Endothelial cell (in vitro differentiated cells): ENCODE measurements around the gene COPS6. TPM values are rescaled to one million over a fixed set of nuclear protein-coding genes. Genes with fewer than 3 reads are reported as not detected.

Experiments used
- DNase-seq: peaks from one replicate; pipeline ENCODE4 v3.0.0; 2021; ENCODE audit warnings: low spot score
- H3K27ac Mint-ChIP-seq: one replicate; pipeline ENCODE4 v1.8.0; 2021; ENCODE audit warnings: mixed read lengths, inconsistent platforms; ENCODE audit not compliant: unreplicated experiment
- H3K27me3 Mint-ChIP-seq: one replicate; pipeline ENCODE4 v1.8.0; 2021; ENCODE audit warnings: mild to moderate bottlenecking, moderate library complexity, mixed read lengths, inconsistent platforms; ENCODE audit not compliant: unreplicated experiment
- H3K36me3 Mint-ChIP-seq: one replicate; pipeline ENCODE4 v1.8.0; 2021; ENCODE audit warnings: mild to moderate bottlenecking, low read depth, mixed read lengths, inconsistent platforms; ENCODE audit not compliant: unreplicated experiment
- H3K4me1 Mint-ChIP-seq: one replicate; pipeline ENCODE4 v1.8.0; 2021; ENCODE audit warnings: mild to moderate bottlenecking, mixed read lengths, inconsistent platforms; ENCODE audit not compliant: unreplicated experiment
- H3K4me3 Mint-ChIP-seq: one replicate; pipeline ENCODE4 v1.8.0; 2021; ENCODE audit warnings: mild to moderate bottlenecking, mixed read lengths, inconsistent platforms; ENCODE audit not compliant: unreplicated experiment
- H3K9me3 Mint-ChIP-seq: one replicate; pipeline ENCODE4 v1.8.0; 2021; ENCODE audit warnings: mixed read lengths, inconsistent platforms; ENCODE audit not compliant: unreplicated experiment
- CTCF ChIP-seq: fragments of 200-600 bp; sonication (generic); IDR thresholded peaks from one replicate; pipeline ENCODE4 v1.5.0; 2021; ENCODE audit warnings: antibody characterized with exemption; ENCODE audit not compliant: unreplicated experiment
- total RNA-seq: library from RNA; stranded (reverse); fragmentation: NEBNext Ultra II Directional; extraction: Animal tissue kit (Norgen Biotek cat#: 25700); gene quantifications from one replicate; pipeline ENCODE4 v1.2.1, GENCODE V29; 2021; ENCODE audit not compliant: unreplicated experiment

The COPS6 gene
- total RNA-seq, 1 donor from 2014 or later: 82.4 TPM

GRCh38 chr7:100111914-100112313 lies 23.1 kb downstream of the COPS6 start:
- DNase-seq: no peak
- Mint-ChIP-seq H3K36me3 (peaks cover 41% of the 10 kb centered on the region), H3K27ac (no peak overlapping the region), H3K4me1 (peaks cover 2% of the 10 kb centered on the region), H3K9me3 (no peaks in the 10 kb centered on the region), H3K4me3 (no peak overlapping the region), H3K27me3 (peaks cover 6% of the 10 kb centered on the region)
- TF ChIP-seq CTCF: no peak

- H3K36me3 Mint-ChIP-seq: peaks cover 29% of the 10 kb centered on the region
- DNase-seq: no peak
These were observed 26.3 kb downstream of the COPS6 start for GRCh38 chr7:100115026-100115425.

GRCh38 chr7:100118388-100119071 lies 29.8 kb downstream of the COPS6 start:
- Mint-ChIP-seq H3K27me3 (peaks cover 7% of the 10 kb centered on the region), H3K36me3 (peaks cover 8% of the 10 kb centered on the region), H3K27ac (peak overlapping the region; percentile 96), H3K4me3 (peak overlapping the region; percentile 99), H3K9me3 (no peaks in the 10 kb centered on the region), H3K4me1 (peaks cover 21% of the 10 kb centered on the region)
- TF ChIP-seq CTCF: no peak
- DNase-seq: no peak

More at GRCh38 chr7:100115026-100115425, 26.3 kb downstream of the COPS6 start:
- Mint-ChIP-seq H3K4me3 (peak overlapping the region; percentile 51), H3K27me3 (peaks cover 6% of the 10 kb centered on the region), H3K9me3 (no peaks in the 10 kb centered on the region), H3K27ac (no peak overlapping the region), H3K4me1 (peaks cover 13% of the 10 kb centered on the region)
- no peak for TF ChIP-seq CTCF

- H3K27me3 Mint-ChIP-seq: peaks cover 7% of the 10 kb centered on the region
- H3K36me3 Mint-ChIP-seq: peaks cover 10% of the 10 kb centered on the region
- TF ChIP-seq CTCF: no peak
- peak; percentile 89 for DNase-seq
- no peaks in the 10 kb centered on the region for H3K9me3 Mint-ChIP-seq
- peak within 1 kb of the TSS; percentile 99 for H3K4me3 Mint-ChIP-seq
- H3K4me1 Mint-ChIP-seq: peaks cover 23% of the 10 kb centered on the region
- H3K27ac Mint-ChIP-seq: peak within 1 kb of the TSS; percentile 96
These were observed 30.6 kb downstream of the COPS6 start, which contains the start of the genes CNPY4 and TAF6 for GRCh38 chr7:100119072-100119969. Gene CNPY4 (plus strand): TSS chr7:100119634. CDS start chr7:100119745, 111 bp downstream. Gene TAF6 (minus strand): TSS chr7:100119358. CDS start chr7:100114209, 5,149 bp downstream.
